MCF 10A (cell line): ENCODE results near the gene CSMD2. TPM values are rescaled to one million over a fixed set of nuclear protein-coding genes. Genes with fewer than 3 reads are reported as not detected.

Source experiments
- BruUV-seq: library from RNA; stranded (reverse); fragments of 400-500 nt; replicated peaks from 2 replicates; lab custom pipeline; 2021; lab: Mats Ljungman, UMichigan
- CTCF ChIA-PET: fragments of 300-600 bp; sonication (Branson Sonifier 250); formaldehyde crosslinking; extraction: SDS; loops from one replicate; lab custom pipeline; 2021; ENCODE audit warnings: antibody characterized with exemption, inconsistent platforms; lab: Yijun Ruan, JAX
- POLR2A ChIA-PET: fragments of 300-600, 350-650 bp; sonication (Branson Sonifier 250); formaldehyde crosslinking; extraction: SDS; loops from one replicate; lab custom pipeline; 2020; ENCODE audit warnings: antibody characterized with exemption, inconsistent platforms; lab: Yijun Ruan, JAX
- DNase-seq: peaks from one replicate; pipeline ENCODE4 v3.0.0-alpha.2; 2018; ENCODE audit not compliant: unreplicated experiment
- H3K27ac Mint-ChIP-seq: one replicate; pipeline ENCODE4 v1.8.0; 2022; ENCODE audit warnings: mild to moderate bottlenecking, low read depth, mixed read lengths; ENCODE audit not compliant: unreplicated experiment
- H3K27me3 Mint-ChIP-seq: one replicate; pipeline ENCODE4 v1.8.0; 2022; ENCODE audit warnings: mixed read lengths; ENCODE audit not compliant: insufficient read depth, unreplicated experiment
- H3K36me3 Mint-ChIP-seq: one replicate; pipeline ENCODE4 v1.8.0; 2022; ENCODE audit warnings: mild to moderate bottlenecking, moderate library complexity, mixed read lengths; ENCODE audit not compliant: insufficient read depth, unreplicated experiment
- H3K4me1 Mint-ChIP-seq: one replicate; pipeline ENCODE4 v1.8.0; 2022; ENCODE audit warnings: mixed read lengths; ENCODE audit not compliant: insufficient read depth, unreplicated experiment
- H3K4me3 Mint-ChIP-seq: one replicate; pipeline ENCODE4 v1.8.0; 2022; ENCODE audit warnings: mild to moderate bottlenecking, moderate library complexity, mixed read lengths; ENCODE audit not compliant: unreplicated experiment
- H3K9me3 Mint-ChIP-seq: one replicate; pipeline ENCODE4 v1.8.0; 2022; ENCODE audit warnings: mixed read lengths; ENCODE audit not compliant: unreplicated experiment
- intact Hi-C: fragments of 100-400 bp; cut with micrococcal nuclease; formaldehyde crosslinking; loops from 2 replicates; pipeline ENCODE4 v1.14.1; 2022
- total RNA-seq: library from RNA; stranded (reverse); gene quantifications from 2 replicates; pipeline ENCODE4 v1.2.3, GENCODE V29; 2022
- TF ChIP-seq, protein P1 (sequence below): fragments of 200-600 bp; IDR thresholded peaks from one replicate; pipeline ENCODE4 v1.8.0; 2022; ENCODE audit warnings: antibody characterized with exemption, mild to moderate bottlenecking; ENCODE audit not compliant: unreplicated experiment

CSMD2 gene
- total RNA-seq, 1 experiment from 2014 or later, result not detected

DNA sequence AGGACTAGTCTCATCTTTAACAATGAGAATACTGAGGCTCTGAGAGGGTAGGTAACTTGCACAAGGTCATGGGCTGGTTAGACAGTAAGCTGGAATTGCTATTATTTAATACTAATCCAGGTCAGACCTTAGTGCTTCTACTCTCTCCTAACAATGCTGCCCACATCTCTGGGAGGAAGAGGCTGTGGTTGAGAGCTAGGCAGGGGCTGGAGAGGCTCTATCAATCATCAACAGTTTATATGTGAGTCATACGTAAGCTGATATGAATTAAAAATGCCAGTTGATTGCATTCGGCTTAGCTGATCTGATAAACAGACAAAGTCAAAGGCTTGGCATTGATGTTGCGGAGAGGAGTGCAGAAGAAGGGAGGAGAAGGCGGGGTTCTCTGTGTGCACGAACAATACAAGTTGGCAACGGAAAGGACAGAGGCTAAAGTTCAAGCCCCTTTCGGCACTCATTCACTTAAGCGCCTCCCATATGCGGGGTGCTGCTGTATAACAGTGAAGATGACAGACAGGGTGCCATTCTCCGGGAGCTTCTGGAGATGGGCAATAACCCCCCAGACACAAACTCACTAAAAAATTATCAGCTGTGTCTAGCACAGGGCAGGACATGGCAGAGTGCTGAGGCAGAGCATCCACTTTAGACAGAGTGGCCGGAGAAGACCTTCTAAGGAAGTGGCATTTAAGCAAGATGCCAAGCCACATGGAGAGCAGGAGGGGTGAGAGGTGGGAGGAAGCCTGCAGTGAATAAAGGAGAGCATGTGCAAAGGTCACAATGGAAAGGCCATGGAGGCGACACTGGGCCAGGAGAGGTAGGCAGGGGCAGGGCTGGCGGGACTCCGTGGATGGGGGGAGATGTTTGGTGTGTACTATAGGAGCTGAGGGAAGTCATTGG is 497.4 kb downstream of the CSMD2 start:
- TF ChIP-seq, protein P1, sequence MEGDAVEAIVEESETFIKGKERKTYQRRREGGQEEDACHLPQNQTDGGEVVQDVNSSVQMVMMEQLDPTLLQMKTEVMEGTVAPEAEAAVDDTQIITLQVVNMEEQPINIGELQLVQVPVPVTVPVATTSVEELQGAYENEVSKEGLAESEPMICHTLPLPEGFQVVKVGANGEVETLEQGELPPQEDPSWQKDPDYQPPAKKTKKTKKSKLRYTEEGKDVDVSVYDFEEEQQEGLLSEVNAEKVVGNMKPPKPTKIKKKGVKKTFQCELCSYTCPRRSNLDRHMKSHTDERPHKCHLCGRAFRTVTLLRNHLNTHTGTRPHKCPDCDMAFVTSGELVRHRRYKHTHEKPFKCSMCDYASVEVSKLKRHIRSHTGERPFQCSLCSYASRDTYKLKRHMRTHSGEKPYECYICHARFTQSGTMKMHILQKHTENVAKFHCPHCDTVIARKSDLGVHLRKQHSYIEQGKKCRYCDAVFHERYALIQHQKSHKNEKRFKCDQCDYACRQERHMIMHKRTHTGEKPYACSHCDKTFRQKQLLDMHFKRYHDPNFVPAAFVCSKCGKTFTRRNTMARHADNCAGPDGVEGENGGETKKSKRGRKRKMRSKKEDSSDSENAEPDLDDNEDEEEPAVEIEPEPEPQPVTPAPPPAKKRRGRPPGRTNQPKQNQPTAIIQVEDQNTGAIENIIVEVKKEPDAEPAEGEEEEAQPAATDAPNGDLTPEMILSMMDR, result no peak
- intact Hi-C loops, result no loop called here
- H3K27me3 Mint-ChIP-seq, result peaks cover 34% of the 10 kb centered on the region
- ChIA-PET CTCF (no interaction called here), POLR2A (no interaction called here)
- no peak overlapping the region for H3K27ac Mint-ChIP-seq
- no peak overlapping the region for H3K4me3 Mint-ChIP-seq
- BruUV-seq, result no TSS peak
- no peaks in the 10 kb centered on the region for H3K4me1 Mint-ChIP-seq
- DNase-seq, result no peak
- no peaks in the 10 kb centered on the region for H3K9me3 Mint-ChIP-seq
- H3K36me3 Mint-ChIP-seq, result no peaks in the 10 kb centered on the region

DNA sequence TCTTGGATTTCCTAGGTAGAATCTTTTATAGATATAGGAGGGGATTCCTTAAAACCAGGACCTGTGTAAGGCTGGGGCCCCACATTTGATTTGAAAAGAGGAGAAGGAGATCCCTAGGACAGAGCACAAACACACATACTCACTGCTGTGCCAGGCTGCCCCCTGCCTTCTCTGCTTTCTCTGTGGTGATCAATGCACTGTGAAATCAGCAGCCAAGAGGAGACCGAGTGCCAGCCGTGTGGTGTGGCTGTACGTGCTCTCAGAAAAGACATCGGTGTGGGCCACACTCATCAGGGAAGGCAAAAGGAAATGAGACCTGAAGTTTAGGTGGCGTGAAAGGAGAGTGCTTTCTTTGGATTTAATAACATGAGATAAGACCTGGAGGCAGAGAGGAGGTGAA is 498.4 kb downstream of the CSMD2 start:
- Mint-ChIP-seq H3K27me3 (peaks cover 34% of the 10 kb centered on the region), H3K9me3 (no peaks in the 10 kb centered on the region), H3K4me1 (no peaks in the 10 kb centered on the region), H3K4me3 (no peak overlapping the region), H3K27ac (no peak overlapping the region), H3K36me3 (no peaks in the 10 kb centered on the region)
- TF ChIP-seq, protein P1, result no peak
- CTCF ChIA-PET, result no interaction called here
- intact Hi-C loops, result no loop called here
- POLR2A ChIA-PET, result no interaction called here
- BruUV-seq, result no TSS peak
- no peak for DNase-seq

DNA sequence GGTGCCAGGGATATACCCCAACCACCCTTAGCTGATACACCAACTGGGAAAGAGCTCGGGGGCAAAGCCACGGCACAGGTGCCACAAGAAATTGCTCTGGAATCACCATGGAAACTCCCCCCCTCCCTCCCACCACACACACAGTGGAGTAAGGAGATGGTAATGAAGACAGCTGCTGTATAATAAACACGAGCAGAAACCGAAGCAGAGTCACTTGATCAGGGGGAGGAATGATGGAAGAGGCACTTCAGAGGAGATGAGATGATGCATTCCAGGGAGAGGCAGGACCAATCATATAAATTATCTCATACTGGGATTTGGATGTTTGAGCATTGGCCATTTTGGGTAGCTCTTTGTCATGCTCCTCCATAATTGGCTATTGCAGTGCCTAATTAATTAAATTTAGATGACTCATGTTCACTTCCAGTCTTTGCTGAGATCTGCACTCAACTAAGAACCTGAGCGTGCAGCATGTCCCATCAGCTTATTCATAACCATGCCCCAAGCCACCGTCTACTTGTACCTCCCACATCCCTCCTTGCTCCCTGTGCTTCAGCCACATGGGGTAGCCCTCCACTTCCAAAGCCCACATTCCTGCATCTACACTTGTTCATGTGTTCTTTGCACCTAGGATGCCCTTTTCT is 503.1 kb downstream of the CSMD2 start:
- Mint-ChIP-seq H3K27me3 (peaks cover 18% of the 10 kb centered on the region), H3K9me3 (no peaks in the 10 kb centered on the region), H3K36me3 (no peaks in the 10 kb centered on the region), H3K4me3 (no peak overlapping the region), H3K27ac (no peak overlapping the region), H3K4me1 (no peaks in the 10 kb centered on the region)
- TF ChIP-seq, protein P1, result no peak
- ChIA-PET CTCF (interaction anchor here (1.3 kb wide), 1 partner anchor 23 kb away, joined by 4 read pairs; no protein-coding TSS in a partner anchor), POLR2A (no interaction called here)
- DNase-seq, result no peak
- intact Hi-C loops, result no loop called here
- no TSS peak for BruUV-seq

DNA sequence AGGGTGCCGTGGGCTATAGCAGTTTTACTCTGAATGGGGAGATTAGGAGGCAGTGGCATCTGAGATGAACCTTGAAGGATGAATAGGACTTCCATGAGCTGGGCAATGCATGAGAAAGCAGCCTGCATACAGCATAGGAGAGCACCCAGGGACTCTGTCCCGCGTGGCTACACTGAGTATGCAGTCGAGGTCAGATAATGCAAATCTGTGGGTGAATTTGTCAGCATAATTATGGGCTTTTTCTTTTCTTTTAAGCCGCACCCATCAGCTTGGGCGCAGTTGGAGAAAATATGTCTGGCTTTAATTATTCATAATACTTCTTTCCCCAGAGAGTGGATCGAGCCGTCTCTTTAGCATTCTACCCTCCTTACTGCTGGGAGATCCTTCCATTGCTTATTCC is 504.1 kb downstream of the CSMD2 start:
- H3K4me3 Mint-ChIP-seq, result no peak overlapping the region
- DNase-seq, result no peak
- no peaks in the 10 kb centered on the region for H3K9me3 Mint-ChIP-seq
- H3K36me3 Mint-ChIP-seq, result no peaks in the 10 kb centered on the region
- no peak overlapping the region for H3K27ac Mint-ChIP-seq
- POLR2A ChIA-PET, result no interaction called here
- H3K27me3 Mint-ChIP-seq, result peaks cover 8% of the 10 kb centered on the region
- TF ChIP-seq, protein P1, result no peak
- no peaks in the 10 kb centered on the region for H3K4me1 Mint-ChIP-seq
- no TSS peak for BruUV-seq
- intact Hi-C loops, result no loop called here
- CTCF ChIA-PET, result no interaction called here
